Stomach (tissue), 4 donors: Measurements from ENCODE around the gene OSTF1.

Source experiments
- EP300 ChIP-seq: sonication (generic); formaldehyde crosslinking; IDR thresholded peaks from one replicate; pipeline ENCODE4 v1.6.1; 2017; ENCODE audit warnings: antibody characterized with exemption
- POLR2A ChIP-seq, 4 donors: fragments of 450-650 bp; IDR thresholded peaks; one replicate each; pipeline ENCODE4 v1.6.1; 2016; ENCODE audit warnings: antibody characterized with exemption in 4 of 4, control low read depth in 2 of 4, mild to moderate bottlenecking in 1 of 4, moderate library complexity in 1 of 4
- TF ChIP-seq, protein P1 (sequence below), 7 experiments: fragments of 450-650 bp in 4 of 7; fragments of 200-600 bp in 3 of 7; sonication (generic) in 3 of 7; IDR thresholded peaks; one replicate each; pipeline ENCODE4 v1.5.1; 2016 to 2019; ENCODE audit warnings: antibody characterized with exemption in 7 of 7, control low read depth in 2 of 7, mild to moderate bottlenecking in 1 of 7

DNA sequence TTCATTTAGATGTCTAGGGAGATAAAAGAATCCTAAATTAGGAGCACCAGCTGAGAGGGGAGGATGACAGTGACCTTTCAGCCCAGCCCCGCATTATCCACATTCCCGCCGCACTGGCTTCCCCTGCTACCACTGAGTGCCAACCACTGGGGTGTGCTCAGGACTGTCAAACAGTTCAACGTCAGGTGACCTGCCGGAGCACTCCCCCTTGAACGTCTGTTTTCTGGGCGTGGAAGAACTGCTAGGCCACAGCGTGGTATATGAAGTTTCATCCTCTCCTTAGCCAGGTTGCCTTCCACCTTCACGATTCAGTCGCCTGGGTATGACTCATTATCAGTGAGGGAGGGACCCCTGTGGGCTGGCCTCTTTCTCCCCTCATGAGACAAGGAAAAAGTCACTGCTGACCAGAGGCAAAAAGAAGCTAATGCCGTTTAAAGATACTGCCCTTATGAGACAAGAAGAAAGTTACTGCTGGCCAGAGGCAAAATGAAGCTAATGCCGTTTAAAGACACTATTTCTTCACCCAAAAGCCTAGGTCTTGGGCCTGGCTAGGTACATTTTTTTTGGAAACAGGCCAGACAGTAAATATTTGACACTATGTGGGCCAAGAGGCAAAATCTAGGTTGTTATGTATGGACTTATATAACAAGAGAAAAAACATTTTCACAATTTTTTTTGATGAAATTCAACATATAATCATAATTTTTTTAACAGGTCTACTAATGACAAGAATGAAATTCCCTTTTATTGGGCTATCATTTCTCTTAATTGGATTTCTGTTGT, 4.9 kb upstream of the OSTF1 start:
- TF ChIP-seq, protein P1, sequence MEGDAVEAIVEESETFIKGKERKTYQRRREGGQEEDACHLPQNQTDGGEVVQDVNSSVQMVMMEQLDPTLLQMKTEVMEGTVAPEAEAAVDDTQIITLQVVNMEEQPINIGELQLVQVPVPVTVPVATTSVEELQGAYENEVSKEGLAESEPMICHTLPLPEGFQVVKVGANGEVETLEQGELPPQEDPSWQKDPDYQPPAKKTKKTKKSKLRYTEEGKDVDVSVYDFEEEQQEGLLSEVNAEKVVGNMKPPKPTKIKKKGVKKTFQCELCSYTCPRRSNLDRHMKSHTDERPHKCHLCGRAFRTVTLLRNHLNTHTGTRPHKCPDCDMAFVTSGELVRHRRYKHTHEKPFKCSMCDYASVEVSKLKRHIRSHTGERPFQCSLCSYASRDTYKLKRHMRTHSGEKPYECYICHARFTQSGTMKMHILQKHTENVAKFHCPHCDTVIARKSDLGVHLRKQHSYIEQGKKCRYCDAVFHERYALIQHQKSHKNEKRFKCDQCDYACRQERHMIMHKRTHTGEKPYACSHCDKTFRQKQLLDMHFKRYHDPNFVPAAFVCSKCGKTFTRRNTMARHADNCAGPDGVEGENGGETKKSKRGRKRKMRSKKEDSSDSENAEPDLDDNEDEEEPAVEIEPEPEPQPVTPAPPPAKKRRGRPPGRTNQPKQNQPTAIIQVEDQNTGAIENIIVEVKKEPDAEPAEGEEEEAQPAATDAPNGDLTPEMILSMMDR (IDR thresholded peaks at IDR 0.05), result peak in 1 of 7 experiments; percentile 24
- TF ChIP-seq POLR2A (IDR thresholded peaks at IDR 0.05), result no peak
- TF ChIP-seq EP300, result no peak
